ENCODE results near the gene SCEL. TPM values are rescaled to one million over a fixed set of nuclear protein-coding genes. Genes with fewer than 3 reads are reported as not detected.

Gene SCEL
- total RNA-seq, 1 donor from 2014 or later: not detected

DNA sequence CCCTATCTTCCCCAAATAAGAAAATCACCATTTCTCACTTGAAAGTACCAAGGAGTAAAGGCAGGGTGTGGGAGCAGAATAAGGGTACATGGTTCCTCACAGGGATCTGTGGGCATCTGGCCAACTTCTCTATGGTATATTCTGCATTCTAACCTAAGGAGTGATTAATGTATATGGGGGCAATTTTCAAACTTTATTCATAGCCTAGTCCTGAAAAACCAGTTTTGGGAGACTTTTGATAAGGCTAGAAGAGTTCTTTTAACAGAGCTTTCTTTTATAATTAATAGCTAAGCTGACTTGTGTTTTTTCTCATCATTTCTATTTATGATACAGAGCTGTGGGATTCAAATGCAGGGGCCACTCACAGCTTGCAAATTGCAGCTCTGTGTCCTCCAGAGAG is 852 bp downstream of the SCEL start:
- Mint-ChIP-seq H3K4me1 (ENCODE audit: low read depth) (peaks cover 4% of the 10 kb centered on the region), H3K4me3 (ENCODE audit: low read depth) (no peak overlapping the region), H3K36me3 (ENCODE audit: insufficient read depth) (no peaks in the 10 kb centered on the region), H3K9me3 (ENCODE audit: low read depth) (no peaks in the 10 kb centered on the region), H3K27me3 (no peaks in the 10 kb centered on the region), H3K27ac (peak overlapping the region; percentile 54)
- DNase-seq (ENCODE audit: low spot score, unreplicated experiment): no peak
- TF ChIP-seq, protein P1, sequence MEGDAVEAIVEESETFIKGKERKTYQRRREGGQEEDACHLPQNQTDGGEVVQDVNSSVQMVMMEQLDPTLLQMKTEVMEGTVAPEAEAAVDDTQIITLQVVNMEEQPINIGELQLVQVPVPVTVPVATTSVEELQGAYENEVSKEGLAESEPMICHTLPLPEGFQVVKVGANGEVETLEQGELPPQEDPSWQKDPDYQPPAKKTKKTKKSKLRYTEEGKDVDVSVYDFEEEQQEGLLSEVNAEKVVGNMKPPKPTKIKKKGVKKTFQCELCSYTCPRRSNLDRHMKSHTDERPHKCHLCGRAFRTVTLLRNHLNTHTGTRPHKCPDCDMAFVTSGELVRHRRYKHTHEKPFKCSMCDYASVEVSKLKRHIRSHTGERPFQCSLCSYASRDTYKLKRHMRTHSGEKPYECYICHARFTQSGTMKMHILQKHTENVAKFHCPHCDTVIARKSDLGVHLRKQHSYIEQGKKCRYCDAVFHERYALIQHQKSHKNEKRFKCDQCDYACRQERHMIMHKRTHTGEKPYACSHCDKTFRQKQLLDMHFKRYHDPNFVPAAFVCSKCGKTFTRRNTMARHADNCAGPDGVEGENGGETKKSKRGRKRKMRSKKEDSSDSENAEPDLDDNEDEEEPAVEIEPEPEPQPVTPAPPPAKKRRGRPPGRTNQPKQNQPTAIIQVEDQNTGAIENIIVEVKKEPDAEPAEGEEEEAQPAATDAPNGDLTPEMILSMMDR (IDR thresholded peaks at IDR 0.05; ENCODE audit: unreplicated experiment): no peak

DNA sequence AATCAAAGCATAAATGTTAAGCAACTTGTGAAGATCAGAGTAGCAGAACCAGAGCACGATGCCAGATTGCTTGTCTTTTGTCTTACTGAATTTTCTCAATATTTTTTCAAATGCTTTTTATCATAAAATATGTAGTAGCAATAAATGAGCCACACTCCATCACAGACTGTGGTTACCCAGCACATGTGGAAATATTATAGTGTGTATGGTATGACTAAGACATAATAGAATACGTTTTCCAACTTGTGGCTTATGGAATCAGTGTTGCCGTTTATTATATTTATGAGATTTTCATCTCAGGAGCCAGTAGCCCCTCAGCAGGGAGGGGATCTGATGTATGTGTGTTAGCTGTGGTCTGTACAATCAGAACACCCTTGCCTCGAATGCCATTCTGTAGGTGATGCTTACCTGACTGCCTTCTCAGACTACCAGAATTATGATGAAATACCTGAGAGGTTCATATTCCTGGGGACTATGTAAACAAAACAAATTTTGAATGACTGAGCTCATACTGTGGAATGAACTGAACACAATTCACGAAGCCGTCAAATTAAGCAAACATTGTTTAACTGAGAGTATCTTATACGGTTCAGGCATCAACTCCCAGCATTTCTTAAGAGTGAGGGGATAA is 1.9 kb downstream of the SCEL start:
- no peak for DNase-seq (ENCODE audit: low spot score, unreplicated experiment)
- Mint-ChIP-seq H3K4me3 (ENCODE audit: low read depth) (no peak overlapping the region), H3K4me1 (ENCODE audit: low read depth) (peaks cover 4% of the 10 kb centered on the region), H3K36me3 (ENCODE audit: insufficient read depth) (no peaks in the 10 kb centered on the region), H3K9me3 (ENCODE audit: low read depth) (no peaks in the 10 kb centered on the region), H3K27ac (no peak overlapping the region), H3K27me3 (no peaks in the 10 kb centered on the region)
- TF ChIP-seq, protein P1 (IDR thresholded peaks at IDR 0.05; ENCODE audit: unreplicated experiment): no peak

DNA sequence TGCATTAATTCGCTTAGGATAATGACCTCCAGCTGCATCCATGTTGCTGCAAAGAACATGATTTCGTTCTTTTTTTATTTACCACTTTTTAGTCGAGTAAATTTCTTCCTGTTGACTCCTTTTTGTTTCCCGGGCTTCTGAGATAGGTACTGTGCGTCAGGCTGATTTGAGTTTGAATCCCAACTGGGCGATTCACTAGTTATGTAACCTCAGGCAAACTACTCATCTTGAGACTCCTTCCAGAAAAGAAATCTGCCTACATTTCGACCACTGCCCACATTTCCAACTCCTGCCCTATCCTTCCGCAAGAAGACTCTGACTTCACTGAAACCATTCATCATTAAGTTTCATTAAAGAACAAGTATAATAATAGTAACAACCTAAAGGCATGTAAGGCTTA is 8.2 kb downstream of the SCEL start:
- Mint-ChIP-seq H3K27ac (no peak overlapping the region), H3K36me3 (ENCODE audit: insufficient read depth) (no peaks in the 10 kb centered on the region), H3K4me3 (ENCODE audit: low read depth) (no peak overlapping the region), H3K9me3 (ENCODE audit: low read depth) (no peaks in the 10 kb centered on the region), H3K27me3 (peaks cover 3% of the 10 kb centered on the region), H3K4me1 (ENCODE audit: low read depth) (no peaks in the 10 kb centered on the region)
- DNase-seq (ENCODE audit: low spot score, unreplicated experiment): no peak
- TF ChIP-seq, protein P1 (IDR thresholded peaks at IDR 0.05; ENCODE audit: unreplicated experiment): no peak

DNA sequence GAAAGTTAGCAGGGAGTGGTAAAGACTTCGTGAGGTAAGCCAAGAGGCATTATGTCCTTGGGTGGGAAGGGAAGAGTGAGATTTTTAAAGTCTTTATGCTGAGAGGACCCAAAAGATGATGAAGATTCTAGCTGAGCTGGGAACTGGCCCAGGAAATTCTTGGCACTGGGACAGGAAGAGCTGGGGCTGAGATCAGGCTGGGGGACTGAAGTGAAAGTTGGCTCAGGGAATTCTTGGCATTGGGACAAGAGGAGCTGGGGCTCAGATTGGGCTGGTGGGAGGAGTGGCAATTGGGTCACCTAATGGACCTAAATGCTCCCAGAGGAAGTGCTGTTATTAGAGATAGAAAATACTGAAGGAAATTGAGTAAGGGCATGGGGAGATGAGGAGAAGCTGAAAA is 8.8 kb downstream of the SCEL start:
- peaks cover 3% of the 10 kb centered on the region for H3K27me3 Mint-ChIP-seq
- H3K4me3 Mint-ChIP-seq (ENCODE audit: low read depth): no peak overlapping the region
- no peaks in the 10 kb centered on the region for H3K36me3 Mint-ChIP-seq (ENCODE audit: insufficient read depth)
- no peak for DNase-seq (ENCODE audit: low spot score, unreplicated experiment)
- no peaks in the 10 kb centered on the region for H3K9me3 Mint-ChIP-seq (ENCODE audit: low read depth)
- H3K27ac Mint-ChIP-seq: no peak overlapping the region
- no peaks in the 10 kb centered on the region for H3K4me1 Mint-ChIP-seq (ENCODE audit: low read depth)
- TF ChIP-seq, protein P1 (IDR thresholded peaks at IDR 0.05; ENCODE audit: unreplicated experiment): no peak

DNA sequence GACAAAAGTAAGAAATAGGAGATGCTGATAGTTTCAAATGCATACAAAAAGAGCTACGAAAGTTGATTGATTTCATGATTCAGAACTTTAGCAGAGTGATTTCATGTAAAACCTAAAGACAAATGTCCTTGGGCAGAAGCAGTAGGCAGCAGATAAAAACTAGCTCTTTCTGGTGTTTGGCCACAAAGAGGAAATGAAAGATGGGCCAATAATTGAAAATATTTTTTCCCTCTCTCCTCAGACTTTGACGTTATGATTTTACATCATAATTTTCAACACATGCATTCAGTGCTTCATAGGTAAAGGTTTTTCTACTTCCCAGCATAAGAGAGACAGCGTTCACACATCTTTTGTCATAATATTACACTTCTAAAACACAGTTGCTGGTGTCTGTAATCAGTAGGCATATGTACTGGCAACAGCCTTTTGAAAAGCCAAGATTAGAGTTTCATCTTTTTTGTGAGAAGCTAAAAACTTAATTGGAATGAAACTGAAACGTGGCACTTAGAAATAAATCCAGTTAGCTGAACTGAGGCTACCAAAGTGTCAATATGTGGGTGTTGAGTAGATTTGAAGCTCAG is 9.3 kb downstream of the SCEL start:
- Mint-ChIP-seq H3K4me3 (ENCODE audit: low read depth) (no peak overlapping the region), H3K27me3 (peaks cover 3% of the 10 kb centered on the region), H3K4me1 (ENCODE audit: low read depth) (no peaks in the 10 kb centered on the region), H3K27ac (no peak overlapping the region), H3K9me3 (ENCODE audit: low read depth) (no peaks in the 10 kb centered on the region), H3K36me3 (ENCODE audit: insufficient read depth) (no peaks in the 10 kb centered on the region)
- TF ChIP-seq, protein P1 (IDR thresholded peaks at IDR 0.05; ENCODE audit: unreplicated experiment): no peak
- DNase-seq (ENCODE audit: low spot score, unreplicated experiment): no peak
